Lung (tissue), 12 donors: ENCODE measurements around the gene TMEFF2. TPM values are rescaled to one million over a fixed set of nuclear protein-coding genes. Genes with fewer than 3 reads are reported as not detected.

Experiments used
- ATAC-seq: fragments of 200-7000 bp; cut with Tn5 transposase; one replicate; pipeline ENCODE4 v1.9.1; 2020; ENCODE audit warnings: moderate number of reproducible peaks; ENCODE audit not compliant: insufficient read depth, low FRiP score
- DNase-seq, 3 donors: peaks; one replicate each; pipeline ENCODE4 v3.0.0-alpha.2; 2013 to 2017
- H3K27ac ChIP-seq, 2 donors: one replicate each; pipeline ENCODE4 v1.5.1; 2013; ENCODE audit warnings: mild to moderate bottlenecking in 2 of 2, moderate library complexity in 2 of 2, control low read depth in 1 of 2, inconsistent platforms in 1 of 2, low read depth in 1 of 2, low read length in 1 of 2
- H3K27me3 ChIP-seq, 3 donors: one replicate each; pipeline ENCODE4 v1.5.1; 2013; ENCODE audit warnings: low read length in 2 of 3; ENCODE audit not compliant: control insufficient read depth in 3 of 3, insufficient read depth in 3 of 3
- H3K36me3 ChIP-seq, 4 donors: one replicate each; pipeline ENCODE4 v1.5.1; 2013; ENCODE audit warnings: low read length in 4 of 4, mild to moderate bottlenecking in 1 of 4, moderate library complexity in 1 of 4; ENCODE audit not compliant: control insufficient read depth in 4 of 4, insufficient read depth in 4 of 4
- H3K4me1 ChIP-seq, 5 donors: one replicate each; pipeline ENCODE4 v1.5.1; 2013; ENCODE audit warnings: low read length in 5 of 5, mild to moderate bottlenecking in 2 of 5, moderate library complexity in 1 of 5; ENCODE audit not compliant: control insufficient read depth in 5 of 5, insufficient read depth in 5 of 5
- H3K4me3 ChIP-seq: one replicate; pipeline ENCODE4 v1.5.1; 2013; ENCODE audit warnings: mild to moderate bottlenecking, control low read depth, moderate library complexity
- H3K9ac ChIP-seq, 2 donors: one replicate each; pipeline ENCODE4 v1.5.1; 2013; ENCODE audit warnings: low read length in 2 of 2, control low read depth in 1 of 2; ENCODE audit not compliant: insufficient read depth in 1 of 2
- H3K9me3 ChIP-seq, 4 donors: one replicate each; pipeline ENCODE4 v1.5.1; 2013; ENCODE audit warnings: low read length in 3 of 4, mild to moderate bottlenecking in 1 of 4, moderate library complexity in 1 of 4; ENCODE audit not compliant: control insufficient read depth in 4 of 4, insufficient read depth in 3 of 4
- WGBS, 2 donors: extraction: QIAGEN DNeasy Blood & Tissue Kit; methylation state at CpG; one replicate each; pipeline ENCODE4 v1.1.7; 2013; 5-methylcytosine and 5-hydroxymethylcytosine counted together
- polyA plus RNA-seq, 2 donors: library from polyadenylated mRNA; stranded (reverse); fragments of 200-250 nt; gene quantifications; one replicate each; pipeline ENCODE4 v1.2.1, GENCODE V29; 2013
- total RNA-seq, 2 donors: library from RNA; depleted of rRNA in 1 of 2; stranded (reverse); fragments of >200 nt in 1 of 2; gene quantifications; one replicate each; pipeline ENCODE4 v1.2.1, GENCODE V29; 2014 to 2021
- TF ChIP-seq, protein P1 (sequence below): IDR thresholded peaks from 2 replicates; pipeline ENCODE4 v1.5.1; 2012; ENCODE audit warnings: mild to moderate bottlenecking; ENCODE audit errors: control extremely low read depth, extremely low read depth
- donor health status: control.
- donor health status: control.
- donor health status: Bipolar disorder and iron deficiency.
- donor health status: healthy.
- donor health status: DM: yes; HTN: yes; CAD: no.

TMEFF2 gene
- total and polyA plus RNA-seq, 4 donors = 0.43 TPM; not detected in 3

DNA sequence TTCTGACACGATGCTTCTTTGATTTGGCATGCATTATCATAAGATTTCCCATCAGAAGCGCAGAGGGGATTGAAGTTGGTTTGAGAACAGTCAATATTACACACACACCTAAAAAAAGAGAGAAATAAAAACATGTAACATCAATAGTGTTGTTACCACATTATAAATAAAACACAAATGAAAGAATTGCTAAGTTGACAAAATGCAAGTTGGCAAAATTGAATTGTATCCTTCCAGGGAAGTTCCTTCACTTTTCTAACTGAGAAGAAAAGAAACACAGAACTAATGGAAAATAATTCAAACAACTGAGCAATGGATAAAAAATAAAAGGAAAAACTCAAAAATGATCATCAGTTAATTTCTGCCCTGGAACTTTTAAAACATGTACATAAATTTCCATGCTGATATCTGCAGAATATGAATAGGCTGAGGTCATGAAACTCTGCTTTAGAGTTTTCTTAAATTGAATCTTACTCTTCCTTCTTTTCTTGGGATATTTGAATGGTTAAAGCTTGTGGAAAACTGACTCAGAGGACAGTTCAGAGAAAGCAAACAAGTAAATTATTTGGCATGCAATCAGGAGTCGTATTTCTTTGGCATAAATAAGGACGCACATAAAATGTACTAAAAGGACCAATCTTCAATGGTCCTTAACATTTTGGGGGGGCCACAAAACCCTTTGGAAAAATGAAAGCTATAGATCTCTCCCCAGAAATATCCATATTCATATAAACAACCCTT, 195.5 kb downstream of the TMEFF2 start:
- TF ChIP-seq, protein P1, sequence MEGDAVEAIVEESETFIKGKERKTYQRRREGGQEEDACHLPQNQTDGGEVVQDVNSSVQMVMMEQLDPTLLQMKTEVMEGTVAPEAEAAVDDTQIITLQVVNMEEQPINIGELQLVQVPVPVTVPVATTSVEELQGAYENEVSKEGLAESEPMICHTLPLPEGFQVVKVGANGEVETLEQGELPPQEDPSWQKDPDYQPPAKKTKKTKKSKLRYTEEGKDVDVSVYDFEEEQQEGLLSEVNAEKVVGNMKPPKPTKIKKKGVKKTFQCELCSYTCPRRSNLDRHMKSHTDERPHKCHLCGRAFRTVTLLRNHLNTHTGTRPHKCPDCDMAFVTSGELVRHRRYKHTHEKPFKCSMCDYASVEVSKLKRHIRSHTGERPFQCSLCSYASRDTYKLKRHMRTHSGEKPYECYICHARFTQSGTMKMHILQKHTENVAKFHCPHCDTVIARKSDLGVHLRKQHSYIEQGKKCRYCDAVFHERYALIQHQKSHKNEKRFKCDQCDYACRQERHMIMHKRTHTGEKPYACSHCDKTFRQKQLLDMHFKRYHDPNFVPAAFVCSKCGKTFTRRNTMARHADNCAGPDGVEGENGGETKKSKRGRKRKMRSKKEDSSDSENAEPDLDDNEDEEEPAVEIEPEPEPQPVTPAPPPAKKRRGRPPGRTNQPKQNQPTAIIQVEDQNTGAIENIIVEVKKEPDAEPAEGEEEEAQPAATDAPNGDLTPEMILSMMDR = no peak
- ATAC-seq (no peak), DNase-seq (peak in 2 of 3 donors; percentile 21 to 39)
- WGBS, 2 donors = 83 to 89% methylated on average over 4 of the region's 4 CpGs
- no peak overlapping the region for H3K4me3 ChIP-seq
- H3K9ac ChIP-seq = no peak overlapping the region
- no peaks in the 10 kb centered on the region for H3K27me3 ChIP-seq
- no peaks in the 10 kb centered on the region for H3K4me1 ChIP-seq
- H3K36me3 ChIP-seq = no peaks in the 10 kb centered on the region
- H3K27ac ChIP-seq = no peak overlapping the region
- no peaks in the 10 kb centered on the region for H3K9me3 ChIP-seq

GRCh38 chr2:191995285-191995684, 199.4 kb downstream of the TMEFF2 start:
- H3K27ac ChIP-seq = no peak overlapping the region
- no peak overlapping the region for H3K4me3 ChIP-seq
- H3K27me3 ChIP-seq = no peaks in the 10 kb centered on the region
- no peaks in the 10 kb centered on the region for H3K4me1 ChIP-seq
- H3K9ac ChIP-seq = no peak overlapping the region
- 18 to 43% methylated on average over 2 of the region's 2 CpGs for WGBS, 2 donors
- no peaks in the 10 kb centered on the region for H3K9me3 ChIP-seq
- no peaks in the 10 kb centered on the region for H3K36me3 ChIP-seq
- TF ChIP-seq, protein P1 = no peak
- ATAC-seq = no peak
- DNase-seq = no peak

DNA sequence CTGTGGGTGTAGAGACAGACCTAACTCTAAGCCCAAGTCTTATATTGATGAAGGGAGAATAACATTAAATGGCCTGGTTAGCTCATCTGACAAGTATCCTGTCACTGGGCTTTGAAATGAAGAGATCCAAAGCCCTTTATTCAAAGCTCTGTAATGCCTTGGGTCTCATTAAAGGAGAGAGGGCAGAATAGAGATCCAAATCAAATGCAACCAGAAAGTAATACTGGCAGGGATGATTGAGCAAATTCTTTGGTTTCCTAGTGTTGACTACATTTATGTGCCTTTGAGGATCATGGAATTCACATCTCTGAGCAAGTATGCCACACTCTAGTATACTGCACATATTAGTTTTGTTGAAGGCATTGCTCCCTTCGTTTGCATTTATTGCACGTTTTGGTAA, 200.0 kb downstream of the TMEFF2 start:
- Histone ChIP-seq H3K9ac (no peak overlapping the region), H3K4me1 (no peaks in the 10 kb centered on the region), H3K4me3 (no peak overlapping the region), H3K27ac (peak overlapping the region in 1 of 2 donors; percentile 21), H3K9me3 (no peaks in the 10 kb centered on the region), H3K27me3 (no peaks in the 10 kb centered on the region), H3K36me3 (no peaks in the 10 kb centered on the region)
- DNase-seq = no peak
- TF ChIP-seq, protein P1 = no peak
- no peak for ATAC-seq
- WGBS, 2 donors = 67 to 83% methylated on average over 2 of the region's 2 CpGs

DNA sequence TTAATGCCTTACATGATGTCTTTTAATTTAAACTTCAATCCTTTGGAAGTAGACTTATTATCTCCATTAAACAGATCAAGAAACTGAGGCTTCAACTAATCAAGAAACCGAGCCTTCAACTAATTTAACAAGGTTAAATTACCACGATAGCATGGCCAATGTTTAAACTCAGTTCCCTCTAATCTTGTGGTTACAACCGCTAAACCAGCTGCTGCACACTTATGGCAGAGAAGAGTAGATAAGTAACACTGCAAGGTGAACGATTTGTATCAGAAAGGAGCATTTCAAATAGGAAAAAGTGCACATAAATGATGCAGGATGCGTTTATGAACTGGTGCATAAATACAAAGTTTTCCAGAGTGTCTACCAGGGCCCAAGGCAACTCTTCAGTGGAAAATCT, 203.3 kb downstream of the TMEFF2 start:
- ATAC-seq = no peak
- DNase-seq = no peak
- TF ChIP-seq, protein P1 = no peak
- Histone ChIP-seq H3K9me3 (no peaks in the 10 kb centered on the region), H3K4me1 (no peaks in the 10 kb centered on the region), H3K27ac (no peak overlapping the region), H3K27me3 (no peaks in the 10 kb centered on the region), H3K4me3 (no peak overlapping the region), H3K36me3 (no peaks in the 10 kb centered on the region), H3K9ac (no peak overlapping the region)
- WGBS, 2 donors = 89 to 90% methylated on average over 5 of the region's 5 CpGs
